ENCODE measurements around the gene RALGAPA1. TPM values are rescaled to one million over a fixed set of nuclear protein-coding genes. Genes with fewer than 3 reads are reported as not detected.

RALGAPA1 gene
- polyA plus RNA-seq, 1 of the 3 experiments (the other 2 are of a cell fraction): 3.6 TPM

DNA sequence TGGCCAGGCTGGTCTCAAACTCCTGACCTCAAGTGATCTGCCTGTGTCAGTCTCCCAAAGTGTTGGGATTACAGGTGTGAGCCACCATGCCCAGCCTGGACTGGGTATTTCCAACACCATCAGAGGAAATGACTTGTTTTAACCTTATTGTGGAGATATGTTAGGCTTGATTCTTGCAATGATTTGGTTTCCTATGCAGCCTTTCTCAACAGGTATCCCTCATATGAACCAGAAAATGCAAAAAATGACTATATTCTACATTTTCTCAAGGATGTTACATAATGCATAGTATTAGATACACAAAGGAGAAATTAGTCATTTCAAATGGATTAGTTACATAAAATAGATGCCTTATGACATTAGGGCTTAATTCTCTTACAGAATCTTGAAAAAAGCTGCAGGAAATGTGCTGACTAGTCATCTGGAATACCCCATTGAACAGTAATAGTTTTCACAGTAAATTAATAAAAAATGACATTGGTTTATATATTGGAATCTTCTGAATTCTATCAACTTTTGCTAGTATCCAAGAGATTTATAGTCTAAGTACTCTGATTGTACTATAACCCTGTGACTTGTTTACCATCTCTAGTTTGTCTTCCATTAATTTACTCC lies 142.6 kb downstream of the RALGAPA1 start:
- no peaks in the 10 kb centered on the region for H3K27me3 ChIP-seq (ENCODE audit: insufficient read depth)
- no peak for DNase-seq
- no peak overlapping the region for H3K27ac ChIP-seq (ENCODE audit: low read depth in 2 of 2, low read length in 1 of 2)
- no peak overlapping the region for H3K4me2 ChIP-seq
- H3K79me2 ChIP-seq (ENCODE audit: insufficient read depth): no peaks in the 10 kb centered on the region
- no peaks in the 10 kb centered on the region; a peak in 2 of 4 replicates for H3K4me1 ChIP-seq (ENCODE audit: control insufficient read depth in 1 of 2, insufficient read depth in 2 of 2, low read depth in 1 of 2, low read length in 1 of 2)
- ChIA-PET POLR2A (no interaction called here), CTCF (no interaction called here)
- peaks cover 7 to 15% of the 10 kb centered on the region in 2 experiments for H3K36me3 ChIP-seq (replicated peaks in 1 of 2; ENCODE audit: control insufficient read depth in 1 of 2, insufficient read depth in 2 of 2, low read length in 1 of 2)
- no peak overlapping the region for H2AFZ ChIP-seq (ENCODE audit: low read depth)
- H3K9me3 ChIP-seq: no peaks in the 10 kb centered on the region
- no peak overlapping the region for H3K4me3 ChIP-seq (ENCODE audit: low read depth in 2 of 2, low read length in 1 of 2)
- no peaks in the 10 kb centered on the region for H4K20me1 ChIP-seq (ENCODE audit: insufficient read depth)
- H3F3A ChIP-seq (replicated peaks; ENCODE audit: insufficient read depth): peaks cover 7% of the 10 kb centered on the region
- TF ChIP-seq FOXJ3 (CRISPR knock-in tag; IDR thresholded peaks at IDR 0.05) (no peak), MEF2A (IDR thresholded peaks at IDR 0.05; ENCODE audit: borderline replicate concordance, low read depth) (no peak), NFIC (IDR thresholded peaks at IDR 0.05; ENCODE audit: borderline replicate concordance) (no peak), TEAD4 (IDR thresholded peaks at IDR 0.05; ENCODE audit: borderline replicate concordance, insufficient read depth) (no peak), NRF1 (IDR thresholded peaks at IDR 0.05; ENCODE audit: low read depth, low read length) (no peak), RAD21 (IDR thresholded peaks at IDR 0.05; ENCODE audit: low read length) (no peak), CHD2 (IDR thresholded peaks at IDR 0.05; ENCODE audit: low read length, partially characterized antibody) (no peak), EZH2phosphoT487 (IDR thresholded peaks at IDR 0.05; ENCODE audit: borderline replicate concordance, low read depth) (no peak), FOXM1 (IDR thresholded peaks at IDR 0.05; ENCODE audit: low read depth) (no peak)
- TF ChIP-seq, protein P1, sequence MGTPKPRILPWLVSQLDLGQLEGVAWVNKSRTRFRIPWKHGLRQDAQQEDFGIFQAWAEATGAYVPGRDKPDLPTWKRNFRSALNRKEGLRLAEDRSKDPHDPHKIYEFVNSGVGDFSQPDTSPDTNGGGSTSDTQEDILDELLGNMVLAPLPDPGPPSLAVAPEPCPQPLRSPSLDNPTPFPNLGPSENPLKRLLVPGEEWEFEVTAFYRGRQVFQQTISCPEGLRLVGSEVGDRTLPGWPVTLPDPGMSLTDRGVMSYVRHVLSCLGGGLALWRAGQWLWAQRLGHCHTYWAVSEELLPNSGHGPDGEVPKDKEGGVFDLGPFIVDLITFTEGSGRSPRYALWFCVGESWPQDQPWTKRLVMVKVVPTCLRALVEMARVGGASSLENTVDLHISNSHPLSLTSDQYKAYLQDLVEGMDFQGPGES (IDR thresholded peaks at IDR 0.05; ENCODE audit: low read depth, low read length): no peak
- TF ChIP-seq, protein P2, sequence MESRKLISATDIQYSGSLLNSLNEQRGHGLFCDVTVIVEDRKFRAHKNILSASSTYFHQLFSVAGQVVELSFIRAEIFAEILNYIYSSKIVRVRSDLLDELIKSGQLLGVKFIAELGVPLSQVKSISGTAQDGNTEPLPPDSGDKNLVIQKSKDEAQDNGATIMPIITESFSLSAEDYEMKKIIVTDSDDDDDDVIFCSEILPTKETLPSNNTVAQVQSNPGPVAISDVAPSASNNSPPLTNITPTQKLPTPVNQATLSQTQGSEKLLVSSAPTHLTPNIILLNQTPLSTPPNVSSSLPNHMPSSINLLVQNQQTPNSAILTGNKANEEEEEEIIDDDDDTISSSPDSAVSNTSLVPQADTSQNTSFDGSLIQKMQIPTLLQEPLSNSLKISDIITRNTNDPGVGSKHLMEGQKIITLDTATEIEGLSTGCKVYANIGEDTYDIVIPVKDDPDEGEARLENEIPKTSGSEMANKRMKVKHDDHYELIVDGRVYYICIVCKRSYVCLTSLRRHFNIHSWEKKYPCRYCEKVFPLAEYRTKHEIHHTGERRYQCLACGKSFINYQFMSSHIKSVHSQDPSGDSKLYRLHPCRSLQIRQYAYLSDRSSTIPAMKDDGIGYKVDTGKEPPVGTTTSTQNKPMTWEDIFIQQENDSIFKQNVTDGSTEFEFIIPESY (IDR thresholded peaks at IDR 0.05; ENCODE audit: borderline replicate concordance, low read depth): no peak
- no peak overlapping the region for H3K9ac ChIP-seq
- H3K9me2 ChIP-seq: no peaks in the 10 kb centered on the region

DNA sequence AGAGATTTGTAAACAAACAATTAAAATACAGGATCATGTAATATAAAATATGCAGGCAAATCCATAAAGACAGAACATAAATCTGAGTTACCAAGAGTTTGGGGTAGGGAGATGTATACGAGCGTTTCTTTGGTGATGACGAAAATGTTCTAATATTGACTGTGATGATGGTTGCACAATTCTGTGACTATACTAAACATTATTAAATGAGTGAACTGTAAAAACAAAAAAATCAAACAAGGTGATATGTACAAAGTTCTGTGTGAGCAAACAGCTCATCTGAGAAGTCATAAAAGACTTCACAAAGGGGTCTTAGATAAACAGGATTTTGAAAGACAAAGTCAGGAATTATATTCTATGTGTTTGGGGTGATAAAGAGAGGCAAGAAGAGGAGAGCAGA lies 147.2 kb downstream of the RALGAPA1 start:
- POLR2A ChIA-PET: no interaction called here
- no peak for TF ChIP-seq RAD21 (IDR thresholded peaks at IDR 0.05; ENCODE audit: low read length)
- TF ChIP-seq SIN3A (IDR thresholded peaks at IDR 0.05; ENCODE audit: borderline replicate concordance, low read depth, low read length): no peak
- TF ChIP-seq, protein P3, sequence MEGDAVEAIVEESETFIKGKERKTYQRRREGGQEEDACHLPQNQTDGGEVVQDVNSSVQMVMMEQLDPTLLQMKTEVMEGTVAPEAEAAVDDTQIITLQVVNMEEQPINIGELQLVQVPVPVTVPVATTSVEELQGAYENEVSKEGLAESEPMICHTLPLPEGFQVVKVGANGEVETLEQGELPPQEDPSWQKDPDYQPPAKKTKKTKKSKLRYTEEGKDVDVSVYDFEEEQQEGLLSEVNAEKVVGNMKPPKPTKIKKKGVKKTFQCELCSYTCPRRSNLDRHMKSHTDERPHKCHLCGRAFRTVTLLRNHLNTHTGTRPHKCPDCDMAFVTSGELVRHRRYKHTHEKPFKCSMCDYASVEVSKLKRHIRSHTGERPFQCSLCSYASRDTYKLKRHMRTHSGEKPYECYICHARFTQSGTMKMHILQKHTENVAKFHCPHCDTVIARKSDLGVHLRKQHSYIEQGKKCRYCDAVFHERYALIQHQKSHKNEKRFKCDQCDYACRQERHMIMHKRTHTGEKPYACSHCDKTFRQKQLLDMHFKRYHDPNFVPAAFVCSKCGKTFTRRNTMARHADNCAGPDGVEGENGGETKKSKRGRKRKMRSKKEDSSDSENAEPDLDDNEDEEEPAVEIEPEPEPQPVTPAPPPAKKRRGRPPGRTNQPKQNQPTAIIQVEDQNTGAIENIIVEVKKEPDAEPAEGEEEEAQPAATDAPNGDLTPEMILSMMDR (IDR thresholded peaks at IDR 0.05): no peak
- no peak for TF ChIP-seq TCF12 (IDR thresholded peaks at IDR 0.05)
- TF ChIP-seq RCOR1 (IDR thresholded peaks at IDR 0.05; ENCODE audit: low read length): no peak
- no peak for TF ChIP-seq TAF1 (IDR thresholded peaks at IDR 0.05; ENCODE audit: borderline replicate concordance, low read depth, low read length)
- TF ChIP-seq, protein P4, sequence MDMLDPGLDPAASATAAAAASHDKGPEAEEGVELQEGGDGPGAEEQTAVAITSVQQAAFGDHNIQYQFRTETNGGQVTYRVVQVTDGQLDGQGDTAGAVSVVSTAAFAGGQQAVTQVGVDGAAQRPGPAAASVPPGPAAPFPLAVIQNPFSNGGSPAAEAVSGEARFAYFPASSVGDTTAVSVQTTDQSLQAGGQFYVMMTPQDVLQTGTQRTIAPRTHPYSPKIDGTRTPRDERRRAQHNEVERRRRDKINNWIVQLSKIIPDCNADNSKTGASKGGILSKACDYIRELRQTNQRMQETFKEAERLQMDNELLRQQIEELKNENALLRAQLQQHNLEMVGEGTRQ (IDR thresholded peaks at IDR 0.05; ENCODE audit: borderline replicate concordance, low read depth, low read length): no peak
- TF ChIP-seq, protein P1 (IDR thresholded peaks at IDR 0.05; ENCODE audit: low read depth, low read length): no peak
- TF ChIP-seq NFIC (IDR thresholded peaks at IDR 0.05; ENCODE audit: borderline replicate concordance): no peak
- TF ChIP-seq TEAD4 (IDR thresholded peaks at IDR 0.05; ENCODE audit: borderline replicate concordance, insufficient read depth): no peak
- no peak for TF ChIP-seq JUND (IDR thresholded peaks at IDR 0.05)
- TF ChIP-seq CHD2 (IDR thresholded peaks at IDR 0.05; ENCODE audit: low read length, partially characterized antibody): no peak
- TF ChIP-seq, protein P5, sequence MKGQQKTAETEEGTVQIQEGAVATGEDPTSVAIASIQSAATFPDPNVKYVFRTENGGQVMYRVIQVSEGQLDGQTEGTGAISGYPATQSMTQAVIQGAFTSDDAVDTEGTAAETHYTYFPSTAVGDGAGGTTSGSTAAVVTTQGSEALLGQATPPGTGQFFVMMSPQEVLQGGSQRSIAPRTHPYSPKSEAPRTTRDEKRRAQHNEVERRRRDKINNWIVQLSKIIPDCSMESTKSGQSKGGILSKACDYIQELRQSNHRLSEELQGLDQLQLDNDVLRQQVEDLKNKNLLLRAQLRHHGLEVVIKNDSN (IDR thresholded peaks at IDR 0.05; ENCODE audit: borderline replicate concordance, low read depth): no peak

More for the DNA sequence above, 147.2 kb downstream of the RALGAPA1 start:
- CTCF ChIA-PET: no interaction called here
- no peaks in the 10 kb centered on the region; a peak in 1 of 4 replicates for H3K4me1 ChIP-seq (ENCODE audit: control insufficient read depth in 1 of 2, insufficient read depth in 2 of 2, low read depth in 1 of 2, low read length in 1 of 2)
- 98% methylated on average over 3 of the region's 3 CpGs for WGBS (ENCODE audit: low lambda C conversion rate)
- H3K36me3 ChIP-seq (replicated peaks in 1 of 2; ENCODE audit: control insufficient read depth in 1 of 2, insufficient read depth in 2 of 2, low read length in 1 of 2): peaks cover 24 to 31% of the 10 kb centered on the region in 2 experiments
- H3K79me2 ChIP-seq (ENCODE audit: insufficient read depth): no peaks in the 10 kb centered on the region
- H3K4me2 ChIP-seq: no peak overlapping the region
- H3K9me2 ChIP-seq: no peaks in the 10 kb centered on the region
- no peak for DNase-seq
- no peak overlapping the region for H3K4me3 ChIP-seq (ENCODE audit: low read depth in 2 of 2, low read length in 1 of 2)
- H3F3A ChIP-seq (replicated peaks; ENCODE audit: insufficient read depth): peaks cover 3% of the 10 kb centered on the region
- H4K20me1 ChIP-seq (ENCODE audit: insufficient read depth): no peaks in the 10 kb centered on the region
- H3K9me3 ChIP-seq: no peaks in the 10 kb centered on the region
- no peak overlapping the region for H3K27ac ChIP-seq (ENCODE audit: low read depth in 2 of 2, low read length in 1 of 2)
- no peaks in the 10 kb centered on the region for H3K27me3 ChIP-seq (ENCODE audit: insufficient read depth)
- H3K9ac ChIP-seq: no peak overlapping the region
- H2AFZ ChIP-seq (ENCODE audit: low read depth): no peak overlapping the region
